Activated T-helper 17 cell treated with anti-CD3 and anti-CD28 coated beads, Interleukin-2, amount 50 U/mL, for 72 hours (primary cell): ENCODE measurements around the gene AMN1. TPM values are rescaled to one million over a fixed set of nuclear protein-coding genes. Genes with fewer than 3 reads are reported as not detected.
"Not testable (repeated sequence)": the region's sequence is repeated elsewhere in the genome, so short reads cannot be mapped to it uniquely, and the experiment has no call there.

Experiments
- ATAC-seq: fragments of 150-1000 bp; cut with Tn5 transposase; replicated peaks from 2 replicates; pipeline ENCODE4 v1.10.0; 2021; ENCODE audit warnings: mild to moderate bottlenecking, moderate library complexity
- H3K27ac Mint-ChIP-seq: one replicate; pipeline ENCODE4 v1.8.0; 2022; ENCODE audit warnings: mixed read lengths
- H3K27me3 Mint-ChIP-seq: one replicate; pipeline ENCODE4 v1.8.0; 2022; ENCODE audit warnings: mixed read lengths
- H3K36me3 Mint-ChIP-seq: one replicate; pipeline ENCODE4 v1.8.0; 2022; ENCODE audit warnings: low read depth, mild to moderate bottlenecking, mixed read lengths
- H3K4me1 Mint-ChIP-seq: one replicate; pipeline ENCODE4 v1.8.0; 2022; ENCODE audit warnings: mixed read lengths
- H3K4me3 Mint-ChIP-seq: one replicate; pipeline ENCODE4 v1.8.0; 2022; ENCODE audit warnings: mild to moderate bottlenecking, mixed read lengths
- H3K9me3 Mint-ChIP-seq: one replicate; pipeline ENCODE4 v1.8.0; 2022; ENCODE audit warnings: mixed read lengths
- total RNA-seq, 2 donors: library from RNA; stranded (reverse); gene quantifications; one replicate each; pipeline ENCODE4 v1.2.3, GENCODE V29; 2022

AMN1 gene
- total RNA-seq, 2 donors from 2014 or later: 5.7 to 7.7 TPM

DNA sequence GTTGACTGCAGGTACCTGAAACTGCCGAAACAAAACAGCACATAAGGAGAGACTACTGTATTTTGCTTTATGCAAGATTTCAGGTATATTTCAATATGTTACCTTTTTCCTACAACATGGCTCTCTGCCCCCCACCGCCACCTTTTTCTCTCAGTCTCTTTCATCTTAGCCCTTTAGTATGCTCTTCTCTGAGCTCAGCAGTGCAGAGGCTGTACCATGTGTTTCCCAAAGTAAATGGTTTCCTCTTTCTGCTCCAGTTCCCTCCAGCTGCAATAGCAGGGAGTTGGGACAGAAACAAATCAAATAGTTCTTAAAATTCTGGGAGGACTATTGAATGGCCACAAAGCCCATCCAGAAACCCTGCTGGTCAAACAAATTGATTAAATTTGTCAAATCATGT, 4.3 kb downstream of the AMN1 start:
- peaks cover 13% of the 10 kb centered on the region for H3K36me3 Mint-ChIP-seq
- no peak overlapping the region for H3K4me3 Mint-ChIP-seq
- no peak overlapping the region for H3K27ac Mint-ChIP-seq
- peaks cover 10% of the 10 kb centered on the region for H3K4me1 Mint-ChIP-seq
- H3K9me3 Mint-ChIP-seq: no peaks in the 10 kb centered on the region
- no peak for ATAC-seq
- no peaks in the 10 kb centered on the region for H3K27me3 Mint-ChIP-seq

GRCh38 chr12:31722580-31722979, 6.2 kb downstream of the AMN1 start:
- Mint-ChIP-seq H3K4me3 (peak overlapping the region; percentile 53), H3K27ac (peak overlapping the region; percentile 32)

GRCh38 chr12:31718542-31719198, 10.2 kb downstream of the AMN1 start:
- H3K36me3 Mint-ChIP-seq: peaks cover 19% of the 10 kb centered on the region
- H3K9me3 Mint-ChIP-seq: peaks cover 11% of the 10 kb centered on the region
- not testable (repeated sequence) for H3K4me1 Mint-ChIP-seq, H3K4me3 Mint-ChIP-seq, H3K27ac Mint-ChIP-seq, ATAC-seq, H3K27me3 Mint-ChIP-seq

More at GRCh38 chr12:31722580-31722979, 6.2 kb downstream of the AMN1 start:
- no peaks in the 10 kb centered on the region for H3K27me3 Mint-ChIP-seq
- ATAC-seq: no peak
- peaks cover 10% of the 10 kb centered on the region for H3K4me1 Mint-ChIP-seq
- H3K9me3 Mint-ChIP-seq: peaks cover 5% of the 10 kb centered on the region
- peaks cover 19% of the 10 kb centered on the region for H3K36me3 Mint-ChIP-seq

DNA sequence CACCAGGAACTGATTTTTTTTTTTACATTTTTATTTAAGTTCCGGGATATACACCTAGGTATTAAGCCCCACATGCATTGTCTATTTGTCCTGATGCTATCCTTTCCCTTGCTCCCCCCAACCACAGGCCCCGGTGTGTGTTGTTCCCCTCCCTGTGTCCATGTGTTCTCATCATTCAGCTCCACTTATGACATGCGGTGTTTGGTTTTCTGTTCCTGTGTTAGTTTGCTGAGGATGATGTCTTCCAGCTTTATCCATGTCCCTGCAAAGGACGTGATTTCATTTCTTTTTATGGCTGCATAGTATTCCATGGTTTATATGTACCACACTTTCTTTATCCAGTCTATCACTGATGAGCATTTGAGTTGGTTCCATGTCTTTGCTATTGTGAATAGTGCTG, 11.8 kb downstream of the AMN1 start:
- not testable (repeated sequence) for H3K27ac Mint-ChIP-seq, ATAC-seq, H3K27me3 Mint-ChIP-seq, H3K4me1 Mint-ChIP-seq, H3K4me3 Mint-ChIP-seq
- Mint-ChIP-seq H3K36me3 (peaks cover 19% of the 10 kb centered on the region), H3K9me3 (peaks cover 11% of the 10 kb centered on the region)

GRCh38 chr12:31715283-31715825, 13.5 kb downstream of the AMN1 start:
- no peak for ATAC-seq
- H3K4me1 Mint-ChIP-seq: no peaks in the 10 kb centered on the region
- peaks cover 19% of the 10 kb centered on the region for H3K36me3 Mint-ChIP-seq
- H3K27ac Mint-ChIP-seq: no peak overlapping the region
- H3K9me3 Mint-ChIP-seq: peaks cover 11% of the 10 kb centered on the region
- no peaks in the 10 kb centered on the region for H3K27me3 Mint-ChIP-seq
- no peak overlapping the region for H3K4me3 Mint-ChIP-seq

- H3K36me3 Mint-ChIP-seq: peaks cover 24% of the 10 kb centered on the region
- H3K4me1 Mint-ChIP-seq: no peaks in the 10 kb centered on the region
- ATAC-seq: no peak
- H3K27ac Mint-ChIP-seq: no peak overlapping the region
- H3K4me3 Mint-ChIP-seq: no peak overlapping the region
- H3K27me3 Mint-ChIP-seq: no peaks in the 10 kb centered on the region
- H3K9me3 Mint-ChIP-seq: peaks cover 11% of the 10 kb centered on the region
Observed at GRCh38 chr12:31714406-31715271, 14.2 kb downstream of the AMN1 start.

- Mint-ChIP-seq H3K9me3 (peaks cover 11% of the 10 kb centered on the region), H3K4me1 (no peaks in the 10 kb centered on the region), H3K27me3 (no peaks in the 10 kb centered on the region), H3K4me3 (no peak overlapping the region), H3K36me3 (peaks cover 19% of the 10 kb centered on the region), H3K27ac (no peak overlapping the region)
- ATAC-seq: no peak
Observed at GRCh38 chr12:31712877-31713276, 15.9 kb downstream of the AMN1 start.

GRCh38 chr12:31710021-31710818, 18.6 kb downstream of the AMN1 start:
- Mint-ChIP-seq H3K4me3 (no peak overlapping the region), H3K36me3 (peaks cover 24% of the 10 kb centered on the region), H3K4me1 (no peaks in the 10 kb centered on the region), H3K27ac (no peak overlapping the region), H3K27me3 (no peaks in the 10 kb centered on the region), H3K9me3 (peaks cover 10% of the 10 kb centered on the region)
- no peak for ATAC-seq

DNA sequence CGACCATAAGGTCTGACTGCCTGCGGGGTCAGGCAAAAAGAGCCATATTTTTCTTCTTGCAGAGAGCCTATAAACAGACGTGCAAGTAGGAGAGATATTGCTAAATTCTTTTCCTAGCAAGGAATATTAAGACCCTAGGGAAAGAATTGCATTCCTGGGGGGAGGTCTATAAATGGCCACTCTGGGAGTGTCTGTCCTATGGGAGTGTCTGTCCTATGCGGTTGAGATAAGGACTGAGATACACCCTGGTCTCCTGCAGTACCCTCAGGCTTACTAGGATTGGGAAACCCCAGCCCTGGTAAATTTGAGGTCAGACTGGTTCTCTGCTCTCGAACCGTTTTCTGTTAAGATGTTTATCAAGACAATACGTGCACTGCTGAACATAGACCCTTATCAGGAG, 20.7 kb downstream of the AMN1 start:
- peaks cover 24% of the 10 kb centered on the region for H3K36me3 Mint-ChIP-seq
- H3K4me1 Mint-ChIP-seq, H3K9me3 Mint-ChIP-seq, H3K4me3 Mint-ChIP-seq, H3K27ac Mint-ChIP-seq, H3K27me3 Mint-ChIP-seq, ATAC-seq: not testable (repeated sequence)

DNA sequence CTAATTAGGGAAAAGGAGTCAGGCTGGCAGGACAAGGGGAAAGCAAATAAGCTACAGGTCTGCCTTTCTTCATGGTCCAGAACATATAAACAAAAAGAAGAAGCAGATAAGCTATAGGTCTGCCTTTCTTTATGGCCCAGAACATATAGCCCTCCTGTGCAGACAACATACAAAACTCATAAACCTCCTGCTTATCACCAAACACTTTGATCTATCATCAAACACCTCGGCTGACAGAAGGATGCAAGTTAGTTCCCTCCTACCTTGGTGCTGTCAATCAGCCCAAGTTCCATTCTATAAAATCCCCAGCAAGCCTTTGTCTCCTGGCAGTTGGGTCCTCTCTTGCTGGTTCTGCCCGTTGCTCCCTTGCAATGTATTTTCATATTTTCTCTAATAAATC, 23.2 kb downstream of the AMN1 start:
- no peak for ATAC-seq
- Mint-ChIP-seq H3K4me1 (no peaks in the 10 kb centered on the region), H3K36me3 (peaks cover 36% of the 10 kb centered on the region), H3K27ac (no peak overlapping the region), H3K9me3 (peaks cover 10% of the 10 kb centered on the region), H3K27me3 (no peaks in the 10 kb centered on the region), H3K4me3 (no peak overlapping the region)

DNA sequence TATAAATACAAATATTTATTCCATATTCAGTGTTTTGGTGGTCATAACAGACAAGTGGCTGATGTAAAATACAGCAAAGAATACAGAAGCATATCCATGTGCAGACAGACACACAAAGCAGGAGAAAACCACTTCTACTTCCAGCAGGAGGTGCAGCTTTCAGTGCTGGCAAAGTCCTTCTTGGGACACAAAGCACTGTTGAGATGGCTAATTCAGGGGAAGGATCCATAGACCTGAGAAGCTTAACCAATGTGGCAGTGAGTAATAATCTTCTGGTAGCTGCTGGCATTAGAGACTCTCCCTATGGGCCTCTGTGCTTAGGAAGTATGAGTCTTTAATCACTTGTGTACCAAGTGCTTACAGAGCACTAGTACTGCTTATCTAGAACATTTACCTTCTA, 26.8 kb downstream of the AMN1 start:
- H3K4me1 Mint-ChIP-seq: no peaks in the 10 kb centered on the region
- ATAC-seq: no peak
- H3K27me3 Mint-ChIP-seq: no peaks in the 10 kb centered on the region
- H3K36me3 Mint-ChIP-seq: peaks cover 36% of the 10 kb centered on the region
- H3K27ac Mint-ChIP-seq: no peak overlapping the region
- H3K9me3 Mint-ChIP-seq: no peaks in the 10 kb centered on the region
- no peak overlapping the region for H3K4me3 Mint-ChIP-seq

- not testable (repeated sequence) for H3K9me3 Mint-ChIP-seq, H3K27me3 Mint-ChIP-seq, H3K4me1 Mint-ChIP-seq, H3K4me3 Mint-ChIP-seq, ATAC-seq, H3K27ac Mint-ChIP-seq
- peaks cover 27% of the 10 kb centered on the region for H3K36me3 Mint-ChIP-seq
Observed at GRCh38 chr12:31689921-31690320, 38.9 kb downstream of the AMN1 start.

DNA sequence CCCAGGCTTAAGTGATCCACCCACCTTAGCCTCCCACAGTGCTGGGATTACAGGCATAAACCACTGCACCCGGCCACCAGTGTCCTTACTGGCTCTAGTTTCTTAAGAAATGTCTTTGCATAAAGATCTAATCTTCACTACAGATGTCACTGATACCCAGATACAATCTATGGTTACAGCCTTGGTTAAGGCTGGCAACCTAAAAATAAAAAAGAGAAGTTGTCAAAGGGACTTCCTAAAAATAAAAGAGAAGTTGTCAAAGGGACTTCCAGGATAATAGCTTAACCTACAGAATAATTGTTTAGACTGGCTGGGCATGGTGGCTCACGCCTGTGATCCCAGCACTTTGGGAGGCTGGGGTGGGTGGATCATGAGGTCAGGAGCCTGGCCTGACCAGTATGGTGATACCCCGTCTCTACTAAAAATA, 41.7 kb downstream of the AMN1 start:
- Mint-ChIP-seq H3K9me3 (peaks cover 3% of the 10 kb centered on the region), H3K4me3 (no peak overlapping the region), H3K27ac (peak overlapping the region; percentile 40), H3K4me1 (peaks cover 4% of the 10 kb centered on the region), H3K27me3 (no peaks in the 10 kb centered on the region), H3K36me3 (peaks cover 40% of the 10 kb centered on the region)
- no peak for ATAC-seq

DNA sequence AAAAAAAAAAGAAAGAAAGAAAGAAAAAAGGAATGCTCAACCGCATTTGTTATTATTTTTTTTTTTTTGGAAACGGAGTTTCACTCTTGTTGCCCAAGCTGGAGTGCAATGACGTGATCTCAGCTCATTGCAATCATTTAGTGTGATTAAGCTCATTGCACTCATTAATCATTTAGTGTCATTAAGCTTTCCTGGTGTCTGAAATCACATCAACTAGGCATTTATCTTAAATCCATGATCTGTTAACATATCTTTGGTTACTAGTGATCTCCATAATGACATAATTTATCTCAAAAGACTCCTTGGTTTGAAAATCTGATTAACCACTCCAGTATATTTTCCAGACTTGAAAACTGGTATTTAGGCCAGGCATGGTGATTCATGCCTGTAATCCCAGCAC, 43.0 kb downstream of the AMN1 start:
- ATAC-seq: no peak
- peaks cover 42% of the 10 kb centered on the region for H3K36me3 Mint-ChIP-seq
- no peak overlapping the region for H3K4me3 Mint-ChIP-seq
- H3K9me3 Mint-ChIP-seq: peaks cover 4% of the 10 kb centered on the region
- H3K27ac Mint-ChIP-seq: no peak overlapping the region
- no peaks in the 10 kb centered on the region for H3K27me3 Mint-ChIP-seq
- H3K4me1 Mint-ChIP-seq: peaks cover 5% of the 10 kb centered on the region
